ENCODE results near the gene SLC39A7. TPM values are rescaled to one million over a fixed set of nuclear protein-coding genes. Genes with fewer than 3 reads are reported as not detected.

The SLC39A7 gene
- total RNA-seq, 1 experiment from 2014 or later: 110 TPM

DNA sequence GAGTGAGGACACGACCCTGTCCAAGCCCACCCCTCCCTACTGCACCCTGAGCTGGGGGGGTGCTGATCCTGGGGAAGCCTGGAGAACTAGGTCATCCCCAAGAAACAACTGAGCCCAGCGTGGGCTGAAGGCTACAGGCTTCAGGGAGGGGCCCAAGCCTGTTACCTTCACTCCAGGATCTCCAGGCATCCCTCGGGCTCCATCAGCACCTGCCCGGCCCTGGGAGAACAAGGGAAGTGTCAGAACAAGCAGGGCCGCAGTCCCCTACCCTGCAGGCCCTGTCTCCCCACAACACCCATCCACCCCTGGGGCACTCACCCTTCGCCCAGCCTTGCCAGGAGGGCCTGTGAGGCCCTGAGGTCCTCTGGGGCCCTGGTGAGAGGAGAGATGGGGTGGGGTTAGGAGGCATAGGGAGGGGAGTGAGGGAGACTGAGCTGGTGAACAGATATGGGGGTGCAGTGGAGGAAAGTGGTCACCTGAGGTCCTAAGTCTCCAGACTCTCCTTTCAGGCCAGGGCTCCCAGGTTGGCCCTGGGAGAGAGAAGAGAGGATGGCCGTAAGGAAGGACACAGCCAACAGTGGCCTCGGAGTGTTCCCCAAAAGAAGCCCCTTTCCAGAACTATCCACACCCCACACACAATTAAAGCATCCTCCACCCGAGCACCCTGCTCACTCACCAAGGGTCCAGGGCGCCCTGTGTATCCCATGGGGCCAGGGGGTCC lies 21.8 kb upstream of the SLC39A7 start:
- Histone ChIP-seq H3K36me3 (ENCODE audit: low read depth) (no peaks in the 10 kb centered on the region), H3K27me3 (ENCODE audit: insufficient read depth, low read depth) (peaks cover 42% of the 10 kb centered on the region), H2AFZ (no peak overlapping the region), H3K27ac (no peak overlapping the region), H3F3A (ENCODE audit: insufficient read depth, low read depth) (no peaks in the 10 kb centered on the region), H3K4me2 (no peak overlapping the region), H3K79me2 (ENCODE audit: low read depth) (no peaks in the 10 kb centered on the region), H3K4me3 (no peak overlapping the region), H4K20me1 (ENCODE audit: insufficient read depth) (no peaks in the 10 kb centered on the region), H3K9me3 (ENCODE audit: insufficient read depth, low read depth) (no peaks in the 10 kb centered on the region), H3K9me2 (ENCODE audit: insufficient read depth) (no peaks in the 10 kb centered on the region), H3K4me1 (replicated peaks; ENCODE audit: insufficient read depth) (no peaks in the 10 kb centered on the region)
- TF ChIP-seq, protein P1, sequence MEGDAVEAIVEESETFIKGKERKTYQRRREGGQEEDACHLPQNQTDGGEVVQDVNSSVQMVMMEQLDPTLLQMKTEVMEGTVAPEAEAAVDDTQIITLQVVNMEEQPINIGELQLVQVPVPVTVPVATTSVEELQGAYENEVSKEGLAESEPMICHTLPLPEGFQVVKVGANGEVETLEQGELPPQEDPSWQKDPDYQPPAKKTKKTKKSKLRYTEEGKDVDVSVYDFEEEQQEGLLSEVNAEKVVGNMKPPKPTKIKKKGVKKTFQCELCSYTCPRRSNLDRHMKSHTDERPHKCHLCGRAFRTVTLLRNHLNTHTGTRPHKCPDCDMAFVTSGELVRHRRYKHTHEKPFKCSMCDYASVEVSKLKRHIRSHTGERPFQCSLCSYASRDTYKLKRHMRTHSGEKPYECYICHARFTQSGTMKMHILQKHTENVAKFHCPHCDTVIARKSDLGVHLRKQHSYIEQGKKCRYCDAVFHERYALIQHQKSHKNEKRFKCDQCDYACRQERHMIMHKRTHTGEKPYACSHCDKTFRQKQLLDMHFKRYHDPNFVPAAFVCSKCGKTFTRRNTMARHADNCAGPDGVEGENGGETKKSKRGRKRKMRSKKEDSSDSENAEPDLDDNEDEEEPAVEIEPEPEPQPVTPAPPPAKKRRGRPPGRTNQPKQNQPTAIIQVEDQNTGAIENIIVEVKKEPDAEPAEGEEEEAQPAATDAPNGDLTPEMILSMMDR (conservative IDR thresholded peaks at IDR 0.05): no peak
- TF ChIP-seq EZH2 (IDR thresholded peaks at IDR 0.05; ENCODE audit: low read depth): no peak
- ChIA-PET POLR2A (ENCODE audit: unreplicated experiment) (no interaction called here), CTCF (no interaction called here)
- DNase-seq: no peak
- intact Hi-C loops (cut with micrococcal nuclease; ENCODE audit: unreplicated experiment): no loop called here
- BruUV-seq (replicated peaks): no TSS peak

DNA sequence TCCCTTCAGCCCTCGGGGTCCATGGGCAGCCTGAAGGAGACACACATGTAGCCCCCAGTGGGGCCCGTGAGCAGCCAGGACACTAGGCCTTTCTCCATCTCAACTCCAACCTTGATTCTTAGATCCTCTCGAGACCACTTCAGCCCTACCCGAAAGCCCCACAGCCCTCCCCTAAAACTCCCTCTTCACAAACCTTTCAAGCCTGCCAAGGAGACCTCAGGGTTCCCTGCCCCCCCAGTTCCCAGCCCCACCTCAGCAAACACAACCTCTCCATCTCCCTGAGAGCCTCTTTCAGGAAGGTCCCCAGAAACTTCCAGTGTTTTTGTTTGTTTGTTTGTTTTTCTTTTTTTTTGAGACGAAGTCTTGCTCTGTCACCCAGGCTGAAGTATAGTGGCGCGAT lies 19.5 kb upstream of the SLC39A7 start:
- TF ChIP-seq, protein P1 (conservative IDR thresholded peaks at IDR 0.05): no peak
- TF ChIP-seq EZH2 (IDR thresholded peaks at IDR 0.05; ENCODE audit: low read depth): no peak
- Histone ChIP-seq H3K4me3 (no peak overlapping the region), H3K9me2 (ENCODE audit: insufficient read depth) (no peaks in the 10 kb centered on the region), H3K27ac (no peak overlapping the region), H3K4me2 (no peak overlapping the region), H3K79me2 (ENCODE audit: low read depth) (no peaks in the 10 kb centered on the region), H3K4me1 (replicated peaks; ENCODE audit: insufficient read depth) (no peaks in the 10 kb centered on the region), H3F3A (ENCODE audit: insufficient read depth, low read depth) (no peaks in the 10 kb centered on the region), H2AFZ (no peak overlapping the region), H4K20me1 (ENCODE audit: insufficient read depth) (no peaks in the 10 kb centered on the region), H3K9me3 (ENCODE audit: insufficient read depth, low read depth) (no peaks in the 10 kb centered on the region), H3K36me3 (ENCODE audit: low read depth) (no peaks in the 10 kb centered on the region), H3K27me3 (ENCODE audit: insufficient read depth, low read depth) (peaks cover 25% of the 10 kb centered on the region; the same call in 1 of the 2 replicates)
- POLR2A ChIA-PET (ENCODE audit: unreplicated experiment): no interaction called here
- CTCF ChIA-PET: no interaction called here
- no TSS peak for BruUV-seq (replicated peaks)
- DNase-seq: no peak
- intact Hi-C loops (cut with micrococcal nuclease; ENCODE audit: unreplicated experiment): no loop called here

DNA sequence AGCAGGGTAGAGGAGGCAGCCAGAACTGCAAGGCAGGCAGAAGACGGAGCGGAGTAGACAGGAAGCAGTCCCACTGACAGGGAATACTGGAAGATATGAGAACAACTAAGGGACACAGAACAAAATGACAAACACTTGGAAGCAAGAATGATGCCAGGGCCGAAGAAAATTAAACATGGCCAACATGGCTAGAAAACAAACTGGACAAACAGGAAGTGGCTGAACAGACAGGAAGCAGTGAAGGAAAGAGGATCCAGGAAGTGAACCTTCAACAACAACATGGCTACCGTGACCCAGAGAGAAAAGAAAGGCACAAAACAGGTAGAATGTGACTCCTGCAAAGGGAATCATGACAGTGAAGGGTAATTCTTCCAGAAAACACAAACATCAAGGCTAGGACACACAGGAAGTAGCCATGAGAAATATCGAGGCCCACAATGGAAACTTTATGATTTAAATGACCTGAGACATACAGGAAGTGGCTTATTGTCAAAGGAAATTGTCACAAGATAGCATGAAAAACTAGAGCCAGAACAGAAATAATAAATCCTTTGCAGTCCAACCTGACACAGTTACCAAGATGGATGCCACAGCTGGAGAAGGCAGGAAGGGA lies 17.5 kb upstream of the SLC39A7 start:
- H3K4me1 ChIP-seq (replicated peaks; ENCODE audit: insufficient read depth): no peaks in the 10 kb centered on the region
- intact Hi-C loops (cut with micrococcal nuclease; ENCODE audit: unreplicated experiment): no loop called here
- H3K27me3 ChIP-seq (ENCODE audit: insufficient read depth, low read depth): peaks cover 24% of the 10 kb centered on the region; the same call in 1 of the 2 replicates
- TF ChIP-seq, protein P1 (conservative IDR thresholded peaks at IDR 0.05): no peak
- TF ChIP-seq EZH2 (IDR thresholded peaks at IDR 0.05; ENCODE audit: low read depth): no peak
- ChIA-PET POLR2A (ENCODE audit: unreplicated experiment) (interaction anchor here (0.5 kb wide), 1 partner anchor 34 kb away, joined by 3 read pairs; no protein-coding TSS in a partner anchor), CTCF (no interaction called here)
- no peak overlapping the region for H3K27ac ChIP-seq
- H3K4me3 ChIP-seq: no peak overlapping the region
- H3K9me2 ChIP-seq (ENCODE audit: insufficient read depth): no peaks in the 10 kb centered on the region
- H3K9me3 ChIP-seq (ENCODE audit: insufficient read depth, low read depth): no peaks in the 10 kb centered on the region
- no peaks in the 10 kb centered on the region for H3K36me3 ChIP-seq (ENCODE audit: low read depth)
- BruUV-seq (replicated peaks): no TSS peak
- no peak for DNase-seq
- H4K20me1 ChIP-seq (ENCODE audit: insufficient read depth): no peaks in the 10 kb centered on the region
- peak overlapping the region; percentile 68 for H2AFZ ChIP-seq
- H3K4me2 ChIP-seq: no peak overlapping the region
- no peaks in the 10 kb centered on the region for H3F3A ChIP-seq (ENCODE audit: insufficient read depth, low read depth)
- no peaks in the 10 kb centered on the region for H3K79me2 ChIP-seq (ENCODE audit: low read depth)

Data from PC-9 (cell line).